Measurements from ENCODE around the gene ZNF678. TPM values are rescaled to one million over a fixed set of nuclear protein-coding genes. Genes with fewer than 3 reads are reported as not detected.

ZNF678 gene
- total RNA-seq, 4 donors from 2014 or later, result 4.0 to 9.1 (median 5.6) TPM

DNA sequence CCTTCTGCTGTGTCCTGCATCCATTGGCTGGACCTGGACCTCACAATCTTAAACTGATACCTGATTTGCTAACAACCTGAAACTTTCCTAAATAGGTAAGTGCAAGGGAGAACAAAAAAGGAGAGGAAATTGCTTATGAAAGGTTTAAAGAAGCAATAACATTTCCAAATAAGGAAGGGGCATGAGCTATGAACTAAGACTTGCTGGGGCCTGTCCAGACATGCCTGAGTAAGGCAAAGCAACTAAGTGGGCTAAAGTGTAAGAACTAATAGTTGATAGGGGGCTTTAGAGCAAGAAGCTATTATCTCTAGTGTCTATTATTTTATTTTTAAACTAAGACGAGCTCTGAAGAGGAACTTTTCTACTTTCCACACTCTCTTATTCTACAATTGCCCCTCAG lies 160.1 kb downstream of the ZNF678 start:
- H3K9me3 ChIP-seq, result peaks cover 0 to 42% (median 17%) of the 10 kb centered on the region in 4 donors
- TF ChIP-seq CTCF (IDR thresholded peaks at IDR 0.05), result no peak
- TF ChIP-seq POLR2AphosphoS5 (IDR thresholded peaks at IDR 0.05), result no peak
- TF ChIP-seq POLR2A (IDR thresholded peaks at IDR 0.05; ENCODE audit: low read depth), result no peak
- no peak for TF ChIP-seq EP300 (IDR thresholded peaks at IDR 0.05)
- intact Hi-C loops (cut with DNase I), result no loop called here
- H3K27ac ChIP-seq (replicated peaks in 1 of 4), result no peak overlapping the region
- DNase-seq (ENCODE audit: extremely low spot score), result no peak
- peaks cover 7 to 12% (median 9%) of the 10 kb centered on the region in 4 donors for H3K4me1 ChIP-seq
- 82% methylated on average over 1 of the region's 1 CpG for WGBS
- H3K4me3 ChIP-seq, result no peak overlapping the region
- H3K27me3 ChIP-seq, result no peaks in the 10 kb centered on the region
- no peaks in the 10 kb centered on the region for H3K36me3 ChIP-seq

DNA sequence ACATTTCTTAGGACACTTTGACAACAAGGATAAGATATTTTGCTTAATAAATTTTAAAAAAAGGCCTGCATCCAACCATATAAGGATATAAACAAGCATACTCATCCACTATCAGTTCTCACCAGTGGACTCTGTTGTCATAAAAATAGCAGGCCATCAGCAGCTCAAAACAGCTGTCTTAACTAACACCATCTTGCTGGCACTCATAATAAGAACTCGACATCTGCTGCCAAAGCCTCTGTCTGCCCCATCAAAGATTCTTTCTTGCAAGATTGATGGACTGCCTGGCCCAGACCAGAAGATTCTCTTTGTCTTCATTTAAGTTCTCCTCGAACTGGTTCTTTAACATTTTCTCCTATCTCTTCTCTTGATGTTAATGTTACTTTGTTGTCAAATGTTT lies 161.7 kb downstream of the ZNF678 start:
- H3K4me3 ChIP-seq, result no peak overlapping the region
- intact Hi-C loops (cut with DNase I), result loop anchor here (5.0 kb wide), 1 partner anchor 183 kb away; no protein-coding TSS in a partner anchor
- peaks cover 21 to 28% (median 25%) of the 10 kb centered on the region in 4 donors for H3K4me1 ChIP-seq
- H3K27ac ChIP-seq (replicated peaks in 1 of 4), result no peak overlapping the region
- peak; percentile 34 for DNase-seq (ENCODE audit: extremely low spot score)
- no peaks in the 10 kb centered on the region for H3K27me3 ChIP-seq
- H3K9me3 ChIP-seq, result peaks cover 0 to 27% (median 8%) of the 10 kb centered on the region in 4 donors
- 47% methylated on average over 2 of the region's 2 CpGs for WGBS
- TF ChIP-seq POLR2A (IDR thresholded peaks at IDR 0.05; ENCODE audit: low read depth) (no peak), EP300 (IDR thresholded peaks at IDR 0.05) (no peak), CTCF (IDR thresholded peaks at IDR 0.05) (no peak), POLR2AphosphoS5 (IDR thresholded peaks at IDR 0.05) (no peak)
- no peaks in the 10 kb centered on the region for H3K36me3 ChIP-seq

GRCh38 chr1:227726318-227726717 lies 163.0 kb downstream of the ZNF678 start:
- DNase-seq (ENCODE audit: extremely low spot score), result no peak
- Histone ChIP-seq H3K4me1 (peaks cover 29 to 41% (median 38%) of the 10 kb centered on the region in 4 donors), H3K4me3 (no peak overlapping the region), H3K9me3 (peaks cover 0 to 17% (median under 1%) of the 10 kb centered on the region in 4 donors), H3K27me3 (no peaks in the 10 kb centered on the region), H3K36me3 (peaks cover 0 to 7% (median 5%) of the 10 kb centered on the region in 4 donors), H3K27ac (replicated peaks in 1 of 4) (no peak overlapping the region)
- TF ChIP-seq EP300 (IDR thresholded peaks at IDR 0.05) (no peak), CTCF (IDR thresholded peaks at IDR 0.05) (no peak), POLR2AphosphoS5 (IDR thresholded peaks at IDR 0.05) (no peak)
- WGBS, result 84% methylated on average over 3 of the region's 3 CpGs
- intact Hi-C loops (cut with DNase I), result loop anchor here (5.0 kb wide), 1 partner anchor 184 kb away; no protein-coding TSS in a partner anchor

Small RNA genes lying within 50 kb of the gene (small RNA-seq; reads per million reads assigned to genes)
- 2.1 to 6.1 (median 3.5) reads per million in 3 donors for gene RNA5SP77

Other genes starting within 250 kb of the ZNF678 start
- 10 to 100 TPM; 59.5 to 72.2 (median 69.7) TPM for gene CDC42BPA, start 245.1 kb upstream of the ZNF678 start, total RNA-seq
- 10 to 100 TPM; 10.8 to 18.4 (median 14.2) TPM for gene JMJD4, start 171.7 kb downstream of the ZNF678 start, total RNA-seq
- gene SNAP47, start 171.9 kb downstream of the ZNF678 start, total RNA-seq, result 10 to 100 TPM; 26.6 to 41.0 (median 38.8) TPM